ENCODE results near the gene GDPD5.

Gene GDPD5

DNA sequence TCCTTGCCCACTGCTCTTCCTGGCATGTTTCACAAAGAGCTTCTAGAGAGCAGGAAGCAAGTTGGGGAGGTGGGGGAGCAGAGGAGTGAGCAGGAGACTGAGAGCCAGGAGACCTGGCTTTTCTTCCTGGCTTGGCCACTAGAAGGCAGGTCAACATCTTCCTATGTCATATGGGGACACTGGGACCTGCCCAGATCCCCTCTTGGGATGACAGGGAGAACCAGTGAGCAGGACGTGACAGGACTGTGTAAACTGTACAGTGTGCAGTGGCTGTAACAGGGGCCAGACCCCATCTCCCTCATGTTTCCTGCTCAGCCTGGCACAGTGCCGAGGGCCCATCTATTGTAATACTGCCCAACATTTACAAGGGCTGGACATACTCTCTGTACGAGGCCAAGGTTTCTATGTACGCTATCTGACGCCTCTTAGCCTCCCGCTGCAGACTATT is 29.4 kb downstream of the GDPD5 start:
- TF ChIP-seq, protein P1, sequence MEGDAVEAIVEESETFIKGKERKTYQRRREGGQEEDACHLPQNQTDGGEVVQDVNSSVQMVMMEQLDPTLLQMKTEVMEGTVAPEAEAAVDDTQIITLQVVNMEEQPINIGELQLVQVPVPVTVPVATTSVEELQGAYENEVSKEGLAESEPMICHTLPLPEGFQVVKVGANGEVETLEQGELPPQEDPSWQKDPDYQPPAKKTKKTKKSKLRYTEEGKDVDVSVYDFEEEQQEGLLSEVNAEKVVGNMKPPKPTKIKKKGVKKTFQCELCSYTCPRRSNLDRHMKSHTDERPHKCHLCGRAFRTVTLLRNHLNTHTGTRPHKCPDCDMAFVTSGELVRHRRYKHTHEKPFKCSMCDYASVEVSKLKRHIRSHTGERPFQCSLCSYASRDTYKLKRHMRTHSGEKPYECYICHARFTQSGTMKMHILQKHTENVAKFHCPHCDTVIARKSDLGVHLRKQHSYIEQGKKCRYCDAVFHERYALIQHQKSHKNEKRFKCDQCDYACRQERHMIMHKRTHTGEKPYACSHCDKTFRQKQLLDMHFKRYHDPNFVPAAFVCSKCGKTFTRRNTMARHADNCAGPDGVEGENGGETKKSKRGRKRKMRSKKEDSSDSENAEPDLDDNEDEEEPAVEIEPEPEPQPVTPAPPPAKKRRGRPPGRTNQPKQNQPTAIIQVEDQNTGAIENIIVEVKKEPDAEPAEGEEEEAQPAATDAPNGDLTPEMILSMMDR (IDR thresholded peaks at IDR 0.05; ENCODE audit: low read depth, low read length) = no peak
- H3K4me3 ChIP-seq (ENCODE audit: low read depth, low read length) = no peak overlapping the region

DNA sequence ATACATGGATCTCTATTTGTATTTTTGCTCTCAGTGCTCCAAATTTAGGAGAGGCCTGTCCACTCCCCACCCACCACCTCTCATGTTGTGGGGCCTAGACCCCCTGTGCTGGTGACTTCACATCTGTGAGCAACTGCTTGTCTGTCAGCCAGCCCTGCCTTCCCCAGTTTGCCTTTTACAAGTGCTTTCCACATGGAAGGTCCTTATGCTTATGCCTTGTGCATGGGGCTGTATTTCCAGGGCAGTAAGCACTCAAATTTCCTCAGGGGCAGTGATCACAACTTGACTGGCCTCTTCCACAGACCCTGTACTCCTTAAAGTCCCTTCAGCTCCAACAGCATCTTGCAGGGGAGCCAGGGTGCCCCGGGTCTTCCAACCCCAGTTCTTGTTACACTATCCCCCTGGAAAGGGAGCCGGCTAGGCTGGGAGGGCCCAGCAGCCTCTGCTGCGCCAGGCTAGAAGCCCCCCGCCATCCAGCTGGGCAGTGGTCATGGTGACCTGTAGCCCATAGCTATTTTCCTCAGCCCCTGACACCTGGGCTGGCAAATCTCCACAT is 29.9 kb downstream of the GDPD5 start:
- TF ChIP-seq, protein P1 (IDR thresholded peaks at IDR 0.05; ENCODE audit: low read depth, low read length) = no peak
- H3K4me3 ChIP-seq (ENCODE audit: low read depth, low read length) = no peak overlapping the region

- H3K4me3 ChIP-seq (ENCODE audit: low read depth, low read length) = no peak overlapping the region
- TF ChIP-seq, protein P1 (IDR thresholded peaks at IDR 0.05; ENCODE audit: low read depth, low read length) = no peak
Observed at GRCh38 chr11:75493626-75494025, 32.1 kb downstream of the GDPD5 start.

DNA sequence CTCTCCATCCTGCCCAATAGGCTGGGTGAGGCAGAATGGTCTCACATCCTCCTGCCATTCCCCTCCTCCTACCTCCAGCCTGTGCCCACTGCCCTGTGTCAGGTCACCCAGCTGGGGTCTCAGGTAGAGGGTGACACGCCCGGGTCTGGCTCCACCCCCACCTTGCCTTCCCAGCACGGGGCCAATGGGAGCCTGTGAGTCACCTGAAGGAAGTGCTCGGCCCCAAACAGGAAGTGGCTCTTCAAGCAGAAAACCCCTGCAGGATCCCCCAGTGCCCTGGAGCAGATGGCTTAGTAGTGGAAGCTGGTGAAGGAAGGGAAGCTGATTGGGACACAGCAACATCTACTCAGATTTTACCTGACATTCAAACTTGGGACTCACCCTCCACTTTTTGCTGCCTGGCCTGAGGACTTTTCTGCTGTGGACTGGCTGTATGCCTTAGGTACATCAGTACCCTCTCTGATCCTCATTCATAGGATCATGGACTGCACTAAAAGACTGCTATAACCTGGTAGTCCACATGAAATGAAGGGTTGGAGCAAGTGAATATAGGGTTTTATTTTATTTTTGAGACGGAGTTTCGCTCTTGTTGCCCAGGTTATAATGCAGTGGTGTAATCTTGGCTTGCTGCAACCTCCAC is 33.4 kb downstream of the GDPD5 start:
- no peak overlapping the region for H3K4me3 ChIP-seq (ENCODE audit: low read depth, low read length)
- TF ChIP-seq, protein P1 (IDR thresholded peaks at IDR 0.05; ENCODE audit: low read depth, low read length) = no peak

DNA sequence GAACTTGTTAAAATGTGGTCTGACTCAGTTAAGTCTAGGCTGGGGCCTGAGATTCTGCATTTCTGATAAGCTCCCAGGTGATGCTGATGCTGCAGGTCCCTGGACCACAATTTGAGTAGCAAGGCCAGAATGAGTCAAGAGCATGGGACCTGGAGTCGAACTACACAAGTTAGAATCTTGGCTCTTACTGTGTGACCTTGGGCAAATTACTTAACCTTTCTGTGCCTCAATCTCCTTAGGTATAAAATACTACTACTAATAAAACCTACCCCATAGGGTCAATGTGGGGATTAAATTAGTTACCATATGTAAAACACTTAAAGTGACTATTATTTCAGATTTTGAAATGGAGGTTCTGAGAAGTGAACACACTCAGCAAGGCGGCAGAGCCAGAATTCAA is 34.3 kb downstream of the GDPD5 start:
- no peak overlapping the region for H3K4me3 ChIP-seq (ENCODE audit: low read depth, low read length)
- TF ChIP-seq, protein P1 (IDR thresholded peaks at IDR 0.05; ENCODE audit: low read depth, low read length) = no peak

DNA sequence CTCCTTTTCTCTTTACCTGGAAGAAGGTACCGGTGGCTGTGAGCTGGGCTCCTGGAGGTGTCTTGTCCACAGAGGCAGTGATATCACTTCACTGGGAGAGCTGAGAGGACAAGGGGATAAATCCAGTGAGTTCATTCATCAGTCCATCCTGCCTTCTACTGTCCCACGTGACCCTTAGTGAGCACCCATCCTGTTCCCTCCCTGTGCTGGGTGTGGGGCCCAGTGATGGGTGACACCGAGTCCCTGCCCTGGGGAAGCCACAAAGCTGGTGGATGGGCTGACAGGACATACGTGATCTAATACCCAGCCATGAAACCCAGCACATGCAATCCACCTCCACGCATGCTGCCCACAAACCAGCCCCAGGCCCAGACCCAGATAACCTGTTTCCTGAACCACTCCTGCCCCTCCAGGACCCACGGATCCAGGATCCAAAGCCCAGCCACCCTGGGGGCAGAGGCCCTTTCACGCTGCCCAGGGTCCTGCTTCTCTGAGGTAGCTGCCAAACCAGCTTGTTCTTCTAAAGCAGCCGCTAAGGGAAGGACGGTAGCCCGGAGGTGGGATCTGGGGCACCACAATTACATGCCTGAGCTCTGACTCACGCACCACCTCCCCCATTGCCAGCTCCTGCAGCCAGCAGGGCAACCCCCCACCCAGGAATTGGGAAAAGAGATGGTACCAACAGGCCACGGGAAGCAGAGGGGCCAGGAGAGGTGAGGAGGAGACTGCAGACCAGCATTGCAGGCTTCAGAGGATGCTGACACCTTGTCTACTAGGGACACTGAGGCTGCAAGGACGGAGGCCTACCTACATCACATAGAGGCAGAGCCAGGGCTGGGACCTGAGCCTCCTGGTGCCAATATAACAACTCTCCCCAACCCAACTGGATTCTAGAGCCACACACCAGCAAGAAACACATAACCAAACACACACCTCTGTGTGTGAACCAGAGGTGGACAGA is 35.2 kb downstream of the GDPD5 start:
- TF ChIP-seq, protein P1 (IDR thresholded peaks at IDR 0.05; ENCODE audit: low read depth, low read length) = no peak
- H3K4me3 ChIP-seq (ENCODE audit: low read depth, low read length) = no peak overlapping the region
